Activated naive CD4-positive, alpha-beta T cell treated with anti-CD3 and anti-CD28 coated beads, Interleukin-2, amount 50 U/mL, for 24 hours (primary cell): ENCODE results near the gene COA6.

Experiments
- H3K27ac Mint-ChIP-seq: one replicate; pipeline ENCODE4 v1.8.0; 2021; ENCODE audit warnings: mild to moderate bottlenecking, mixed read lengths
- H3K27me3 Mint-ChIP-seq: one replicate; pipeline ENCODE4 v1.8.0; 2021; ENCODE audit warnings: mixed read lengths
- H3K36me3 Mint-ChIP-seq: one replicate; pipeline ENCODE4 v1.8.0; 2021; ENCODE audit warnings: mixed read lengths
- H3K4me1 Mint-ChIP-seq: one replicate; pipeline ENCODE4 v1.8.0; 2021; ENCODE audit warnings: mixed read lengths
- H3K4me3 Mint-ChIP-seq: one replicate; pipeline ENCODE4 v1.8.0; 2021; ENCODE audit warnings: mild to moderate bottlenecking, mixed read lengths
- H3K9me3 Mint-ChIP-seq: one replicate; pipeline ENCODE4 v1.8.0; 2021; ENCODE audit warnings: mixed read lengths

COA6 gene

GRCh38 chr1:234427950-234428646 lies 54.8 kb downstream of the COA6 start:
- no peak overlapping the region for H3K4me3 Mint-ChIP-seq
- H3K27me3 Mint-ChIP-seq = no peaks in the 10 kb centered on the region
- H3K36me3 Mint-ChIP-seq = peaks cover 13% of the 10 kb centered on the region
- H3K9me3 Mint-ChIP-seq = no peaks in the 10 kb centered on the region
- H3K4me1 Mint-ChIP-seq = no peaks in the 10 kb centered on the region
- H3K27ac Mint-ChIP-seq = no peak overlapping the region

DNA sequence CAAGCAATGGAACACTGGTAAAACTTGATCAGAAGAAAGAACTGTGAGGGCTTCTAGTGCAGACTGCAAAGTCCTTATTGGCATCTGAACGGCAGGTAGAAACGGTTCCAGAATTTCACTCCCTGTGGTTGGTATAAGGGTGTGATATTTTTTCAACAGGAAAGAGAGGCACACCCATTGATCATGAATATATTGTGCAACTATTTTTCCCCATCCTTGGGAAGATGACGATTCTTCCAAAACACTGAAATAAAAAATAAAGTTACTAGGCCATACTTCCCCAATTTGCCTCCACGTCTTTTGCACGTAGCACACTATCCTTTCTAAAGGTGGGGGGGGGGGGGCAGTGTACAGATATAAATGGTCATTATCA lies 56.2 kb downstream of the COA6 start:
- Mint-ChIP-seq H3K4me1 (peaks cover 3% of the 10 kb centered on the region), H3K4me3 (no peak overlapping the region), H3K9me3 (no peaks in the 10 kb centered on the region), H3K36me3 (peaks cover 11% of the 10 kb centered on the region), H3K27me3 (no peaks in the 10 kb centered on the region), H3K27ac (no peak overlapping the region)

GRCh38 chr1:234430691-234431090 lies 57.4 kb downstream of the COA6 start:
- H3K36me3 Mint-ChIP-seq = peaks cover 15% of the 10 kb centered on the region
- no peak overlapping the region for H3K27ac Mint-ChIP-seq
- H3K9me3 Mint-ChIP-seq = no peaks in the 10 kb centered on the region
- peaks cover 3% of the 10 kb centered on the region for H3K4me1 Mint-ChIP-seq
- no peak overlapping the region for H3K4me3 Mint-ChIP-seq
- H3K27me3 Mint-ChIP-seq = no peaks in the 10 kb centered on the region

DNA sequence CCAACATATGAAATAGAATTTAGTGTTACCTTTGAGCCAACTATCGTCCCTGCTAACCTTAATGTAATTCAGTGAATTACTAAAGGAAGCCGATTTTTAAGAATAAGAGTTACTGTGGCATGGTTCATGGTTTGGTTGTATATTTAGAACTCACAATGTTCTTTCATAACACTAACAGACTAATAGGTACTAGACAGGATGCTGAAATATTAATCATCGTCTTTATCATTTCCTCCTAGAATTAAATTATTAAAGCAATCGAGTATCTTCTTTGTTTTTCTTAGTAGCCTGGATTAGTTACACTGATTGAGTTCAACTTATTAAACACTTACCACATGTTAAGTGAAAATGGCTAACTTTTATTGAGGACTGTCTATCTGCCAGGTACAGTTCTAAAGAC lies 58.0 kb downstream of the COA6 start:
- H3K9me3 Mint-ChIP-seq = no peaks in the 10 kb centered on the region
- no peaks in the 10 kb centered on the region for H3K27me3 Mint-ChIP-seq
- H3K27ac Mint-ChIP-seq = no peak overlapping the region
- peaks cover 3% of the 10 kb centered on the region for H3K4me1 Mint-ChIP-seq
- H3K4me3 Mint-ChIP-seq = no peak overlapping the region
- peaks cover 15% of the 10 kb centered on the region for H3K36me3 Mint-ChIP-seq

- H3K27me3 Mint-ChIP-seq = no peaks in the 10 kb centered on the region
- H3K36me3 Mint-ChIP-seq = peaks cover 18% of the 10 kb centered on the region
- H3K4me1 Mint-ChIP-seq = peaks cover 7% of the 10 kb centered on the region
- no peaks in the 10 kb centered on the region for H3K9me3 Mint-ChIP-seq
- no peak overlapping the region for H3K4me3 Mint-ChIP-seq
- H3K27ac Mint-ChIP-seq = no peak overlapping the region
Observed at GRCh38 chr1:234433563-234434285, 60.5 kb downstream of the COA6 start.
